ENCODE measurements around the gene FBXO34. TPM values are rescaled to one million over a fixed set of nuclear protein-coding genes. Genes with fewer than 3 reads are reported as not detected.

FBXO34 gene, protein sequence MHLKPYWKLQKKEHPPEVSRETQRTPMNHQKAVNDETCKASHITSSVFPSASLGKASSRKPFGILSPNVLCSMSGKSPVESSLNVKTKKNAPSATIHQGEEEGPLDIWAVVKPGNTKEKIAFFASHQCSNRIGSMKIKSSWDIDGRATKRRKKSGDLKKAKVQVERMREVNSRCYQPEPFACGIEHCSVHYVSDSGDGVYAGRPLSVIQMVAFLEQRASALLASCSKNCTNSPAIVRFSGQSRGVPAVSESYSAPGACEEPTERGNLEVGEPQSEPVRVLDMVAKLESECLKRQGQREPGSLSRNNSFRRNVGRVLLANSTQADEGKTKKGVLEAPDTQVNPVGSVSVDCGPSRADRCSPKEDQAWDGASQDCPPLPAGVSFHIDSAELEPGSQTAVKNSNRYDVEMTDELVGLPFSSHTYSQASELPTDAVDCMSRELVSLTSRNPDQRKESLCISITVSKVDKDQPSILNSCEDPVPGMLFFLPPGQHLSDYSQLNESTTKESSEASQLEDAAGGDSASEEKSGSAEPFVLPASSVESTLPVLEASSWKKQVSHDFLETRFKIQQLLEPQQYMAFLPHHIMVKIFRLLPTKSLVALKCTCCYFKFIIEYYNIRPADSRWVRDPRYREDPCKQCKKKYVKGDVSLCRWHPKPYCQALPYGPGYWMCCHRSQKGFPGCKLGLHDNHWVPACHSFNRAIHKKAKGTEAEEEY
- 19.7 and 26.5 TPM in 2 replicates for total RNA-seq (ENCODE audit: low replicate concordance)

DNA sequence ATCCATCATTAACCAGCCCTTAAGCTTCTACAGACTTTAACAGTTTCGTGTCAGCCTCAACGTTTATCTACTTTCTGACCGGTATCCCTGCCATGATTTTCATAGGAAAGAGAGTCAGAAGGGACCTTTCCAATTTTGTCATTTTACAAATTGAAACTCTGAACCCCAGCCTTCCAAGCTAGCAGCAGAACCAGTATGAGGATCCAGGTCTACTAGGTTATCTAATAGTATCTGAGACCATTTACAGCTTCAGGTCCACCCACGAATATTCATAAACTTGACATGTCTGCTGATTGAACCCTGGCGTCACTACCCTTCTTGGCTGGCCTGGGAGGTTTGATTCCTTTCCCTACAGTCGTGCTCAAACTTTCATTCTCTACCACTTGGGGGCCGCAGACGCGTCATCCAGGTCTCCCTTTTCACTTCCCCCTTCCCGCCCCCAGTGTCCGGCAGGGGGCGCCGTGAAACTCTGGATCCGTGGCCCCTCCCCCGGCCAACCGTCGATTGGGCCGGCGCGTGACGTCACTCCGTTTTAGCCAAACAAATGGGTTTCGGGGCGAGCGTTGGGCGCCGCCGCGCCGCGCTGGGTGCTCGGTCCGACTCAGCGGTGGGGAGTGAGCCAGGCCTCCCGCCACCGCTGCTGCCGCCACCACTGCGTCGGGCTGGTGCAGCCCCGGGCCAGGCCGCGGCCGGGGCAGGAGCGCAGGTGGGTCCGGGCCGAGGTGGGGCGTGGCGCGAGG is at the start of gene FBXO34:
TSS of gene FBXO34 (plus strand) at position 590 of the 740 bp plus-strand sequence. CDS start 78,970 bp downstream, outside the sequence.
- DNase-seq (ENCODE audit: low read depth): peak; percentile 95
- peak within 1 kb of the TSS; percentile 96 for H3K4me3 ChIP-seq (ENCODE audit: low read depth, low read length)
- peak; percentile 99 for TF ChIP-seq CTCF (IDR thresholded peaks at IDR 0.05; ENCODE audit: insufficient read depth, low read length)

- H3K4me3 ChIP-seq (ENCODE audit: low read depth, low read length): no peak overlapping the region
- no peak for DNase-seq (ENCODE audit: low read depth)
- no peak for TF ChIP-seq CTCF (IDR thresholded peaks at IDR 0.05; ENCODE audit: insufficient read depth, low read length)
Measured at GRCh38 chr14:55221968-55222367, 49.3 kb upstream of the FBXO34 start.

- TF ChIP-seq CTCF (IDR thresholded peaks at IDR 0.05; ENCODE audit: insufficient read depth, low read length): no peak
- H3K4me3 ChIP-seq (ENCODE audit: low read depth, low read length): no peak overlapping the region
- no peak for DNase-seq (ENCODE audit: low read depth)
Measured at GRCh38 chr14:55223364-55223763, 47.9 kb upstream of the FBXO34 start.

DNA sequence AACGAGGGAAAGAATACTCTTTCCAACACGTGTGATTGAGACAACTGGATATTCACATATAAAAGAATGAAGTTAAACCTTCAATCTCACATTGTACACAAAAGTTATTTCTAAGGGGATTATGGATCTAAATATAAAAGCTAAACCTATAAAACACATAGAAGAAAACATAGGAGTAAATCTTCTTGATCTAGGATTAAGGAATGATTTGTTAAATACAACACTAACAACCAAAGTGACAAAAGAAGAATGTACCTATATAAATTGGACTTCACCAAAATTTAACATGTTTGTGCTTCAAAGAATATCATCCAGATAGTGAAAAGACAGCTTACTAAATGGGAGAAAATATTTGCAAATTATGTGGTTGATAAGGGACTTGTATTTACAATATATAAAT is 43.0 kb upstream of the FBXO34 start:
- TF ChIP-seq CTCF (IDR thresholded peaks at IDR 0.05; ENCODE audit: insufficient read depth, low read length): no peak
- no peak overlapping the region for H3K4me3 ChIP-seq (ENCODE audit: low read depth, low read length)
- DNase-seq (ENCODE audit: low read depth): no peak

GRCh38 chr14:55233591-55233990 is 37.6 kb upstream of the FBXO34 start:
- no peak for TF ChIP-seq CTCF (IDR thresholded peaks at IDR 0.05; ENCODE audit: insufficient read depth, low read length)
- no peak overlapping the region for H3K4me3 ChIP-seq (ENCODE audit: low read depth, low read length)
- DNase-seq (ENCODE audit: low read depth): no peak

- H3K4me3 ChIP-seq (ENCODE audit: low read depth, low read length): no peak overlapping the region
- no peak for DNase-seq (ENCODE audit: low read depth)
- TF ChIP-seq CTCF (IDR thresholded peaks at IDR 0.05; ENCODE audit: insufficient read depth, low read length): no peak
Measured at GRCh38 chr14:55238019-55238680, 33.1 kb upstream of the FBXO34 start.

All from fibroblast of the aortic adventitia (primary cell).